GM20000 (cell line): ENCODE results near the gene AFF4.
A peak's percentile ranks its signal among the peaks of the same experiment; 100 is the strongest.

Experiments used
- DNase-seq: peaks from one replicate; pipeline ENCODE4 v3.0.0; 2012; ENCODE audit warnings: low spot score
- CTCF ChIP-seq: IDR thresholded peaks from 2 replicates; pipeline ENCODE4 v1.5.1; 2012; ENCODE audit warnings: mild to moderate bottlenecking, control low read depth; ENCODE audit errors: extremely low read depth, missing control alignments

The AFF4 gene

GRCh38 chr5:132828846-132829494 is 134.5 kb downstream of the AFF4 start:
- DNase-seq, result no peak

GRCh38 chr5:132827943-132828673 is 135.3 kb downstream of the AFF4 start:
- no peak for TF ChIP-seq CTCF
- DNase-seq, result peak; percentile 27

More at GRCh38 chr5:132828846-132829494, 134.5 kb downstream of the AFF4 start:
- no peak for TF ChIP-seq CTCF

GRCh38 chr5:132826424-132827082 is 136.9 kb downstream of the AFF4 start:
- TF ChIP-seq CTCF, result no peak
- DNase-seq, result no peak

- no peak for TF ChIP-seq CTCF
- DNase-seq, result no peak
Observed at GRCh38 chr5:132825834-132826391, 137.5 kb downstream of the AFF4 start.
